Effector CD8-positive, alpha-beta T cell (primary cell): ENCODE results near the gene AOPEP.

Experiments
- DNase-seq: peaks from one replicate; lab custom pipeline; 2025; lab: John Stamatoyannopoulos, UW

AOPEP gene

DNA sequence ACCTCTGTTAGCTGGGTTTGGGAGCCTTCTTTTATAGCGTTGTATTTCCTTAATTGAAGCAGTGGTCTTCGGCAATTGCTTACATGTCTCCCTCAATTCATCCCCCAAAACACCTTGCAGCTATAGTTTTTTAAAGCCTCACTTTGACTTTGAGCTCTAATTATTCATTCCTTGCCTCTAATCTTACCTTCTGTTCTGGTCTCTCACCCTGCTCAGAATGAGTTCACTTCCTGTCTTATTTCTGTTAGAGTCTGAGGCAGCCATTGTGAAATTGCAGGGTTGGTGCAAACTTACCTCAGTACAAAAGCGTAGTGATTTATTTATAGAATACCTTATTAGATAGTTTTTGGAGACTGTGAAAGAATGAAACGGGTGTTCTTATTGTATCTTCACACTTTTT, 35.0 kb downstream of the AOPEP start:
- DNase-seq, result no peak

DNA sequence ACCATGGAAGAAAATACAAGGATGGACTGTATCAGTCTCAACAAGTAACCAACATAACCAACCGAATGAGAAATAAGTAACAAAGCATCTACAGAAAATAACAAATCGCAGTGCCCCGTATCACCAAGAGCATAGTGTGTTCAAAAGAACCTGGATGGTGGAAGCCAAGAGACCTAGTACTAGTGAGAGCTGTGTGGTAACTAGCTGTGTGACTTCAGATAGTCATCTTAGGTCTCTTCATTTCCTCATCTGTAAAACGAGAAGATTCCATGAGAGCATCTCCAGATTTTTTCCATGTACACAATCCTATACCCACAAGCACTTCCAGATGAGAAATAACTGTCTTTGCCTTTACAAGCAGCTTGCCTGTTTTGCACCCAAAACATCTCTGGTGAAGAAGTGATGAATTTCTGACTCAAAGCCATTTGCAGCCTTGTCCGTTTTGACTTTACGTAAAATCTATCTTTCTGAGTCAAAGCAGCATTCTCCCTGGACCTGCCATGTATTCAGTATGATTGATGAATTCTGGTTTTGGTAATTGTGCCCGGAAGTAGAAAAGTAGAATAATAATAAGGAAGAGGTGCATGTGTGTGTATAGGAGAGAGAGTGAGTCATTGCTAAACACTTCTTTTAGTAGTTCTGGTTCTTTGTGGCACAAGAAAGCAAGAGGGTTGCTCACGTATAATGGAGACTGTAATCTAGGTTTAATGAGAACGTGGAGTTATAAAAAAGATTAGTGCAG, 41.0 kb downstream of the AOPEP start:
- DNase-seq, result no peak

DNA sequence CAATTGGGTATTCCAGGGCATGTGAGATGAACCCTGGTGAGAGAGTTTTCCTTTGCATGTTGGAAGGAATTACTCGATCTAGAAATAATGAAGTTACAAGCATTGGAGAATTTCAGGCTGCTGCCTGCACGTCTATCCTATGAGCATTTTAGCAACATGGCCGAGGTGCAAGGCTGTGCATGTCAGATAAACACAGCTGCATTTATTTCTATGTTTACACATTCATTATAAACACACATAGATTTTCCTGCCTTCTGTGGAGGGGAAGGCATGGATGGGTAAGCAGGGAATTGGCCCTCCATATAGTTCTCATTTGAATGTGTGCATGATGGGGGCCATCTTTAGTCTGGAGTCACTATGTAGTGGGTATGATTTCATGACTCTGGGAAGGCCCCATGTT, 42.3 kb downstream of the AOPEP start:
- no peak for DNase-seq

DNA sequence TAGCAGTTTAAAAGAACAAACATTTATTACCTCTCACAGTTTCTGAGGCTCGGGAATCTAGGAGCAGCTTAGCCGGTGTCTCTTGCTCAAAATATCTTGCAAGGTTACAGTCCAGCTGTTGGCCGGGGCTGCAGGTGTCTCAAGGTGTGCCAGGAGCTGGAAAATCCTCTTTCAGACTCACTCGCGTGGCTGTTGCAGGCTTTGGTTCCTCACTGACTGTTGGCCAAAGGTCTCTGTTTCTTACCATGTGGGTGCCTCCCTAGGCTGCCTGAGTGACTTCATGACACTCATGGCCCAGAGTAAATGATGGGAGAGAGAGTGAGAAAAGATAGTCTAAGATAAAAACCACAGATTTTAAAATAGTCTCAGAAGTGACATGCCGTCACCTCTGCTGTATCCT, 43.8 kb downstream of the AOPEP start:
- no peak for DNase-seq

DNA sequence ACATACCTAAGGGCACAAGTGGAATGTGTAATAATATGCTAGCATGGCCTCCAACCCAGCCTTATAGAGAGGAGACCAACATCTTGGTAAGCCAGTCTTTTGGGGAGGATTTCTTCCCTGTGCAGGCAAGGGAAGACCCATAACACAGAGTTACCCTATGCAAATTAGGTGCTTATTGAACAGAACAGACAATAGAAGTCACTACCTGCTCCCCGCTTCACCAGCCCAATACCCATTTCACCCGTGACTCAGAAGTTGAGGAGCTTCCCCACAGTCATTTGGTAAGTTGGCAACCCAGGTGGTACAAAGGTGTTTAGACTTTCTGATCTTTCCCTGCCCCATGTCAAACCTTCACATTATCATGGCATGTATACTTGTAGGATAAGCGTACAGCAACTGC, 44.6 kb downstream of the AOPEP start:
- DNase-seq, result no peak

DNA sequence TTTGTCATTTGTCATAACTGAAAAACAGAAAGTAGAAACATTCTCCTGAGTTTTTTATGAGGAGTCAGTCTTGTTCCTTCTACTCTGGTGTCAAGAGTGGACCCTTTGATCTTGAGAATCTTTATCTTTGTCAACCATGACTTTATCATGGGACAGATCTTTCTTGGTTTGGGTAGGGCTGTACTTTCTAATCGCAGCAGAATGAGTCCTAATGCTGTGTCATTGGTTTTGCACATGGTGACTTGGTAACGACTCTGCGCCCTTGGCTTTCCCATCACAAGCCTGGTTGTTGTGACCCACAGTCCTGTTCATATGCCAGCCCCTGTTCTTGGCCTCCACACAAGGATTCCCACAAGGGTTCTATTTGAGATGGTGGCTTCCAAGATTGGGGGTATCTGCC, 45.6 kb downstream of the AOPEP start:
- DNase-seq, result no peak

DNA sequence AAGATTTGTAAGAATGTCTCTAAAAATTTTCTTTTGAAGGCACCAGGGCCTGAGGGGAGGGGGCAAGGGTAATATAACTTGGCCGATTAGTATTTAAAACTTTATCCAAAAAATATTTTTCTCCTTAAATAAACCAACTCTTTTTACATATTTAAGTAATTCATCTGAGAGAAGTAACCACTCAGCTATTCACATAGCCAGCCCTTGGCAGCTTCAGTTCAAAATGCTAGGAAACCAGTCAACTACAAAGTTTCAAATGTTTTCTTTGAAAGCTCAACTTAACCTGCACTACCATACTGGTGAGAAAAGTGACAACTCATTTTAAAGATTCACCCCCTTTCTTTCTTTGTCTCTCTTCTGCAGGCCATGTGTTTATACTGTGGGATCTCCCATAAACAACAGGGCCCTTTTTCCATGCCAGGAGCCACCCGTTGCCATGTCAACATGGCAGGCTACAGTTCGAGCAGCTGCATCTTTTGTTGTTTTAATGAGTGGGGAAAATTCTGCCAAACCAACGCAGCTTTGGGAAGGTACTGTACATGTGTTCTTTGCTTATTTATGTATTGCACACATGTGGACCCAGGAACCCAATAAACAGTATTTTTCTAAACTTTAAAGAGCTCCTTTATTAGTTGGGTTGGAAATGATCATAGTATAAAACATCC, 46.3 kb downstream of the AOPEP start:
- no peak for DNase-seq

DNA sequence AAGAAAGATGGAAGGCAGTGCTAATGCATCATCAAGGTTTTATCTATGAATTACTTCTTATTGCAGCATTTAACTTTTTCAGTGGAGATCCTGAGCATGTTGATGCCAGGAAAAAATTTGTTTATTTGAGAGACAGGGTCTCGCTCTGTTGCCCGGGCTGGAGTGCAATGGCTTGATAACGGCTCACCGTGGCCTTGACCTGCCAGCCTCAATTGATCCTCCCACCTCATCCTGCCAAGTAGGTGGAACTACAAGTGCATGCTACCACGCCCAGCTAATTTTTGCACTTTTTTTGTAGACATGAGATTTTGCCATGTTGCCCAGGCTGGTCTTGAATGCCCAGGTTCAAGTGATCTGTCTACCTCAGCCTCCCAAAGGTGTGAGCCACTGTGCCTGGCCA, 47.2 kb downstream of the AOPEP start:
- no peak for DNase-seq

DNA sequence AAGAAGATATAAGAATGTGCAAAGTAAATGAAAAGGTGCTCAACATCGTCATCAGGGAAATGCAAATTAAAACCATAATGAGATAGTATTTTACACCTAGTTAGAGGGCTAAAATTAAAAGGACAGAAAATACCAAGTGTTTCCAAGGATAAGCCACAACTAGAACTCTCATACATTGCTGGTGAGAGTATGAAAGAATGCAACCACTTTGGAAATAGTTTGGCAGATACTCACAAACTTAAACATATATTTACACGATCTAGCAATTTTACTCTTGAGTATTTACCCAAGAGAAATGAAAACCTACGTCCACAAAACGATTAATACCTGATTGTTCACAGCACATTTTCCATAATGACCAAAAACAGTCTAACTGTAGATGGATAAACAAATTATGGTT, 51.5 kb downstream of the AOPEP start:
- no peak for DNase-seq

DNA sequence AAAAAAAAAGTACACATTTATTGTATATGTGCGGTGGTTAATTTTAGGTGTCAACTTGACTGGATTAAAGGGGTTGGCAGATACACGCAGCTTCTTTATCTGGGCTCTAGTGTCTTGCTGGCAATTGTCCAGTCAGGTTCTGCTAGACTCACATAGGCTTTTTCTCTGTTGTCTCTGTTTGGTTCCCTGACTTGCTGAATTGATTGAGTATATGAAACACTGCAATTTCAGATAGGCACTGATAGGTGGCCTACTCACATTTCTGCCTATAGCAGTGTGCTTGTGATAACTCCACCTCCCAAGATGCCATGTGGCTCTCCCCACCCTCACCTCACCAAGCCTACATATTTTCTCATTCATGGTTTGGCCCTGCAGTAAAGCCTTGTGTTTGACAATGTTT, 52.5 kb downstream of the AOPEP start:
- DNase-seq, result no peak

DNA sequence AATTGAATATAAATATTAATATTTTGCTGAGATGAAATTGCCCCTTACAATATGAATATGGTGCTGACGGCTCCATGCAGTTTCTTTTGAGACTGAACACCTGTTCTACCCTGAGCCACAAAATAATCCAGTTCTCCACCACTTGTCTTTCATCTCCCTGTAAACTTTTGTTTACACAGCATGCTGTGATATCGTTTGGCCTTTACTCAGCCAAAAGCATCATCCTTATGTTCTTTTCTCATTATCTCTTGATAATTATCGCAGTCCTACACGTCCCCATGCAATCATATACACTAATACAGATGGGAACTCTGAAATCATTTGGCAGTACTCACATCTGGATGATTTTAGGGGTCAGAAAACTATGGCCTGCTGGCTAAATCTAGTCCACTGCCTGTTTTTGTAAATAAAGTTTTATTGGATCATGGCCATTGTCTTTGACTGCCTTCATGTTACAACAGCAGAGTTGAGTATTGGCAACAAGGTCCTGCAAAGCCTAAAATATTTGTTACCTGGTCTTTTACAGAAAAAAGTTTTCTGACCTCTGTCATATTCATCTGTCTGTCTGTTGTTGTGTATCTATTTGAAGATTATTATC, 53.3 kb downstream of the AOPEP start:
- DNase-seq, result no peak

DNA sequence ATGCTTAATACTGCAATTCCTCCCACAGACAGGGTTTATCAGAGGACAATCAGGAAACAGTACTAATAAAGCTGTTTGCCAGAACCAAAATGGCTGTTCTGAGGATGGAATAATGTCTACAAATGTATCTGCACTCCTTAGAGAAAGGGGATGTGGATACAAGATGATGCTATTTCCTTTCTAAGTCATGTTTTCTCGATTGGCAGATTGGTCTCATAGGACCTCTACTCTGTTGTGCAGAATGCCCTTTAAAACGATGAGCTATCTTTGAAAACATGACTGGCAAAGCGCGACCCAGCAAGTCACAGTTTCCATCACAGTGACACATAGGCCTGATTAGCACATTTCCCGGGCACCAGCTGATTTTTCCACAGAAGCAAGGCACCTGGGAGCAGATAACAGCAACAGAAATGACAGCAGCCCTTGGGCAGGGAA, 54.0 kb downstream of the AOPEP start:
- DNase-seq, result no peak

DNA sequence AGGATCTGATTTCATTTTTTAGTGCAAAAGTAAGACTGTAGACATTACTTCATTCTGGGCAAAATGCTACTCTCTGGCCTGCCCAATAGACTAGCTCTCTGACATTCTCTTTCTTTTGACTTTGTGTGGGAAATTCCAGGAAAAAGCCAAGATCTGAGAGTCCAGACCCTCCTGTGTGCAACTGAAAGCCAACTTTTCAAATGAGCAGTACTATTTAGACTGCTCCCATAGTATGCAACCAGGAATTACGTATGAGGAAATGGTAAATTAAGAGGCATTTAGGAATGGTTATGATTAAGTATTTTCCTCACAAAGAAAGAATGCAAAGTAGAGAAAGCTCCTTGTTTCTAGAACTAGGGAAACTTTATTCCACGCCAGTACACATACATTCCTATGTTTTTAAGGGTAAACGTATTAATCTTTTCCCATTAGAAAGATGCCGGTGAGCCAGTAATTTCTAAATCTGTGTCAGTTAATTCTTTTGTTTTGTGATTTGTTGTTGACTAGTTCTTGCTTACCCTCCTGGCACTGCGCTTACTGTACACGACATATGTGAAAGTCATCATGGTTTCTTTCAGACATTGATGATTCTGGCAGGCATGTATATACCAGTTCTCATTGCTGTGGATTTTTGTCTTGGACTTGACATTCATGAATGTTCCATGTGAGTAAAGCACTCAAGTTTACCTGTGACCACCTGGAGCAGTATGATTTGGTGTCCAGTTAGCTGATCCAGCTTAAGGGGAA, 56.0 kb downstream of the AOPEP start:
- no peak for DNase-seq

DNA sequence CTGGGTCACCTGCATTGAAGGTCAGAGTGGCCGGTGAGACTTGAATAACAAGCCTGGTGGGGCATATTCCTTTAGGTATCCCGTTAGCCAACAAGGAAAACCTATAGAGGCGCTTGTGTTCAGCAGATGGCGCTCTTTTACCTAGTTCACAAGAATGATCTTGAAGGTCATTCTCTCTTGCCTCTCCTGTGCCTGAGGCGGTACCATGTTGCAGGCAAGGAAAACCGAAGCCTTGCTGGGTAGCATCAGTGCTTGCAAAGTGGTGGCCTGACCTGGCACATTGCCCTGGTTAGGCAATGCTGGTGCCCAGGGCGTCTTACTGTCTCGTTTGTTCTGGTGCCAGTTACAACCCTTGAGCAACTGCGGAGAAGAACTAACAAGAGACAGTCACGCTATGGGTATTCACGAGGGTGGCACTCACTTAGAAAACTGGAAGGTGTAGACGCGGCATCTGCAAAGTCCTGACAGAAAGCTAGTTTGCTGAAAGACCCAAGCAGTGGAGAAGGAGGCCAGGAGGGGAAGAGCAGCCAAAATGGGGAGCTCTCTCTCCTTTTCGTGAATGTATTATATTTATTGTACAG, 56.7 kb downstream of the AOPEP start:
- DNase-seq, result peak; percentile 3

DNA sequence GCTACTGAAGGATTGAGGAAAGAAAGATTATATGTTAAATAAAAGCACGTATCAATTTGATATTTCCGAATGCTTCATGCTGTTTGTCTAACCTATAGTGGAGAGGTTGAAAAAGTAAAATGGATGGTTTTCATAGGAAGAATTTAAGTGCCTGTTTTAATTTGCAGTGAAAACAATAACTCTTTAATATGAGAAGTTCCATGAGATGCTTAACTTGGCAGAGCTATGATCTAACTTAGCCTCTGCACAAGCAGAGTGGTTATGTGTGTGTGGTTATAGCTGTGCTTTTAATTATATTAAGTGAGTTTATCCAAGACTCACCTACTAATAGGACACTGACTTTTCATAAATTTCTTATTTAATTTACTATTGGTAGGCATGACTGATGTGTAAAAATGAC, 57.4 kb downstream of the AOPEP start:
- DNase-seq, result no peak

DNA sequence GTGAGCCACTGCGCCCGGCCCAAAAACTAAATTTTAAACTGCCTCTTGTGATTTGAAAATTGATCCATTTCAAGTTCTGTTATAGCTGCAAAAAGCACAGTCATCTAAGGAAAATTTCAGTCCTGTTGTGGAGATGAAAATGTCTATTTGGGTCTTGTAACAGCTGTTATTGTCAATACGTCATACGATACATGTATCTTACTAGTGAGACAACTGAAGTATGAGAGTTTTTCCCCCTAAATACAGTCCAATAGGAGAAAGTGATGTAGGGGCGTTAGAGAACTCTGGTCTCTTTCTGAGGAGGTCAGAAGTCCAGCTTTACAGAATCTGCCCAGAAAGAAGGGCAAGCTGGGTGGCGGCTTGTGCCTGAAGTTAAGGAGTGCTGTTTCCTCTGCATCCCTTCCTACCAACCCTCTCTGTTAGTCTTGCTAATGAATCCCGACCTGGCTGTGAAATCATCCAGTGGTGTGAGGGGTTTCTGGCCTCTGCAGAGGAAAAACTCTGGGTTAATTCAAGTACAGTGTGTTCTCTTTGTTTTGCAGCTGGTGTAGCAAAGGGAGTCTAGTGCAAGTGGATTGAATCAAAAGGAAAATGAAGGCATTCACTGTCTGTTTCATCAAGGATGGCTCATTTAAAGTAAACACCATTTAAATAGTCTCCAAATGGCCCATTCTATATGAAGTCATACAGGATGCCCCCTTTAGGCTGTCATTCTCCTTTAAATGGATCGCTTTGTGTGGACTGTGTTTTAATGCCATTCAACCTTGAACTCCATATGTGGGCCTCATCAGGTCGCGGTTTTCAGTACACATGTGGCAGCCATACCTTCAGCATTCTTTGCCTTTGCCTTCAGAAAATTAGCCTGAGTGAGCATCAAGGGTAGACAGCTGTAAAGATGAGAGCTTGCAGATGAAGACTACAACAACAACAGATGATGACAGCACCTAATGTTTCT, 59.0 kb downstream of the AOPEP start:
- no peak for DNase-seq

DNA sequence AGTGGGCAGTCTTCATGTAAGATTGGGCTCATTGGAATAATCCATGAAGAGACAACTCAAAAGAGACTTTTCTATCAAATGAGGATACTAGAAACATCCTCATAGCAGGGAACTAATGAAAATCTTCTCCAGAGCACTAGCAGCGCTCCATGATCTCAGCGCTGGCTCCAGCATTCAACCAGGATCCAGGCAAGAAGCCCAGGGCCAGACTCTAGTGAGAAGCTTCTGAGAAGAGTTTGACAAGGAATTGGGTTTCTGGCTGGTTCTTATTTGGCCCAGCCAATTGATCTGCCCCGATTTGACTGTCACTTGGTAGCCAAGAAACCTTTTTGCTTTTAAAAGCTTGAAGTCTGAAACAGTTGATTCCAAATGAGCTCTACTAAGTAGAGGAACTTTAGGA, 60.1 kb downstream of the AOPEP start:
- DNase-seq, result no peak

DNA sequence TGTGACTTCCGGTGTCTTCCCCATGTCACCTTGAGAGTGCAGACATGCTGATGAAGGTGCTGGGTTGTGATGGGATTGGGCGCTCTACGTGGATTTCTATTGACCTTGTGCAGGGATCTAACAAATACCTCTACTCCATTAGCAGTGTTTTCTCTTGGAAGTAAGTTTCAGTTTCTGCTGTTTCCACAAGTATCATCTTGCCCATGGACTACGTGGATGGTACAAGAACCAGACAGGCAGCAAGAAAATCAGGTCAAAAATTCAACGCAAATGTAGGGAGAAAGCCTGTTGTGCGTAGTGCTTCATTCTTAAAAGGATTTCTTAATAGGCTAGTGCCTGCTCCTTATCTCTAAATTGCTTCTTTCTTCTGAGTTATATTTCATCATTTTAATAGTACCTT, 60.8 kb downstream of the AOPEP start:
- no peak for DNase-seq

DNA sequence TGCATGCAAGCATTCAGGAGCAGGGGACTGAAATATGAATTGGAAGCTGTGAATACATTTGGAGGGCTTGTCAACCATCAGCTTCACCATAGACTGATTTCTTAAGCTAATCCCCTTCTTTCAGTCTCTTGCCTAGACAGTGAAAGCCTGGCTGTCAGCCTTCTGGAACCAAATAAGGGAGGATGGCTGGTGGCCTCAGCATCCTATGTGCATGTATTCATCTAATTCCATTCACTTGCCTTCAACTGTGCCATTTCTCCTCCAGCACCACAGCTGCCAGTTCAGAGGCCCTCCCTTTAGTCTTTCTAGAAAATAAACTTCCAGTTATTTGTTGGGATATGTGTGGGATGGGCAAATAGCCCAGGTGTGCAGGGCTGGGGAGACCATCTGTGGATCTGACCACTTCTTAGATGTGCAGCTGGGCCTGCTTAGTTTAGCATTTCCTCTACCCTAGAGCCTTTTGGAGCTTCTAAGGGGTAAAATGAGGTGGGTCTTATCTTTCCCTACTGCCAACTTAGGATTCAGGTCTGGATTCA, 62.1 kb downstream of the AOPEP start:
- no peak for DNase-seq

DNA sequence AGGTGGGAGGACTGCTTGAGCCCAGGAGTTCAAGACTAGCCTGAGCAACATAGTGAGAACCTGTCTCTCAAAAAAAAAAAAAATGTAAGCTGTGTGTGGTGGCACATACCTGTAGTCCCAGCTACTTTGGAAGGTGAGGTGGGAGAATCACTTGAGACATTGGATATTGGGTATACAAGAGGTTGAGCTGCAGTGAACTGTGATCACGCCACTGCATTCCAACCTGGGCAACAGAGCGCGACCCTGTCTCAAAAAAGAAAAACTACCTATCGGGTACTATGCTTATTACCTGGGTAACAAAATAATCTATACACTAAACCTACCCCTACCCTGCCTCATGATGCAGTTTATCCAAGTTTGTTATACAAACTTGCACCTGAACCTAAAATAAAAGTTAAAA, 64.9 kb downstream of the AOPEP start:
- DNase-seq, result no peak

DNA sequence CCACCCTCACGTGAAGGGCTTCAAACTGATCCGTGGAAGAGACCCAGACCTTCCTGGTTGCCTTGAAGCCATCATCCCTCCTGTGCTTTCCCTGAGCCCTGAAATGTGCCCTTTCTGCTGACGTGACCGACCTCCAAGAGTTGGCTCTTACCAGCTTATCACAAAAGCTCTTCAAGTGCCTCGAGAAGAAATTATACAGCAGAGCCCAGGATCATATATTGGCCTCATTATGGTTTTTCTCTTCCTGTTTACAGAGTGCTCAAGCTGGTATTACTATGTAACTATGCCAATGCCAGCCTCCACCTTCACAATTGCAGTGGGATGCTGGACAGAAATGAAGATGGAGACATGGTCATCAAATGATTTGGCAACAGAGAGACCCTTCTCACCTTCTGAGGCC, 66.0 kb downstream of the AOPEP start:
- DNase-seq, result no peak
